Hepatocyte (in vitro differentiated cells): ENCODE measurements around the gene PIGK.

ENCODE experiments used
- CTCF ChIP-seq: fragments of 200-600 bp; sonication (generic); IDR thresholded peaks from 2 replicates; pipeline ENCODE4 v1.5.1; 2016; ENCODE audit warnings: antibody characterized with exemption, mild to moderate bottlenecking; ENCODE audit not compliant: poor library complexity
- EZH2phosphoT487 ChIP-seq: fragments of 200-600 bp; sonication (generic); IDR thresholded peaks from one replicate; pipeline ENCODE4 v1.6.1; 2018; ENCODE audit warnings: antibody characterized with exemption, mild to moderate bottlenecking, low read depth, moderate library complexity; ENCODE audit not compliant: unreplicated experiment, severe bottlenecking

- no peak for TF ChIP-seq CTCF
- no peak for TF ChIP-seq EZH2phosphoT487
Measured at GRCh38 chr1:77104672-77105071, 114.6 kb downstream of the PIGK start.
